Right lobe of liver (tissue), 4 donors: ENCODE data around the gene NUCB2.
"Not testable (repeated sequence)": the region's sequence is repeated elsewhere in the genome, so short reads cannot be mapped to it uniquely, and the experiment has no call there.

Experiments
- CTCF ChIP-seq, 4 donors: fragments of 200-600 bp in 3 of 4; fragments of 450-650 bp in 1 of 4; IDR thresholded peaks; one replicate each; pipeline versions ENCODE4 v1.5.1 to v1.8.0; 2016 to 2022; ENCODE audit warnings: antibody characterized with exemption in 4 of 4, mild to moderate bottlenecking in 2 of 4
- POLR2A ChIP-seq: fragments of 450-650 bp; IDR thresholded peaks from one replicate; pipeline ENCODE4 v1.6.1; 2017; ENCODE audit warnings: antibody characterized with exemption, mild to moderate bottlenecking
- donor health status: DM: no; HTN: no; CAD: no.
- donor health status: DM: no; HTN: no; CAD: no.
- donor health status: DM: no; HTN: yes; CAD: no.

- not testable (repeated sequence) for TF ChIP-seq CTCF (IDR thresholded peaks at IDR 0.05); POLR2A
Measured at GRCh38 chr11:17228186-17228925, 48.2 kb upstream of the NUCB2 start.
